Hepatocyte (in vitro differentiated cells): ENCODE results near the gene MFAP5.

Experiments used
- EZH2 ChIP-seq: fragments of 200-600 bp; sonication (generic); IDR thresholded peaks from 2 replicates; pipeline ENCODE4 v1.6.1; 2016; ENCODE audit warnings: antibody characterized with exemption, mild to moderate bottlenecking, borderline replicate concordance
- EZH2phosphoT487 ChIP-seq: fragments of 200-600 bp; sonication (generic); IDR thresholded peaks from one replicate; pipeline ENCODE4 v1.6.1; 2018; ENCODE audit warnings: antibody characterized with exemption, mild to moderate bottlenecking, low read depth, moderate library complexity; ENCODE audit not compliant: unreplicated experiment, severe bottlenecking
- TF ChIP-seq, protein P1 (sequence below): fragments of 200-600 bp; sonication (generic); IDR thresholded peaks from 2 replicates; pipeline ENCODE4 v1.5.1; 2016; ENCODE audit warnings: antibody characterized with exemption, mild to moderate bottlenecking; ENCODE audit not compliant: poor library complexity

- TF ChIP-seq, protein P1, sequence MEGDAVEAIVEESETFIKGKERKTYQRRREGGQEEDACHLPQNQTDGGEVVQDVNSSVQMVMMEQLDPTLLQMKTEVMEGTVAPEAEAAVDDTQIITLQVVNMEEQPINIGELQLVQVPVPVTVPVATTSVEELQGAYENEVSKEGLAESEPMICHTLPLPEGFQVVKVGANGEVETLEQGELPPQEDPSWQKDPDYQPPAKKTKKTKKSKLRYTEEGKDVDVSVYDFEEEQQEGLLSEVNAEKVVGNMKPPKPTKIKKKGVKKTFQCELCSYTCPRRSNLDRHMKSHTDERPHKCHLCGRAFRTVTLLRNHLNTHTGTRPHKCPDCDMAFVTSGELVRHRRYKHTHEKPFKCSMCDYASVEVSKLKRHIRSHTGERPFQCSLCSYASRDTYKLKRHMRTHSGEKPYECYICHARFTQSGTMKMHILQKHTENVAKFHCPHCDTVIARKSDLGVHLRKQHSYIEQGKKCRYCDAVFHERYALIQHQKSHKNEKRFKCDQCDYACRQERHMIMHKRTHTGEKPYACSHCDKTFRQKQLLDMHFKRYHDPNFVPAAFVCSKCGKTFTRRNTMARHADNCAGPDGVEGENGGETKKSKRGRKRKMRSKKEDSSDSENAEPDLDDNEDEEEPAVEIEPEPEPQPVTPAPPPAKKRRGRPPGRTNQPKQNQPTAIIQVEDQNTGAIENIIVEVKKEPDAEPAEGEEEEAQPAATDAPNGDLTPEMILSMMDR: no peak
- TF ChIP-seq EZH2: no peak
- no peak for TF ChIP-seq EZH2phosphoT487
These were observed at the start of gene MFAP5 for GRCh38 chr12:8662593-8662992.
